ENCODE data around the gene PPP1R26.
"Not testable (repeated sequence)": the region's sequence is repeated elsewhere in the genome, so short reads cannot be mapped to it uniquely, and the experiment has no call there.

PPP1R26 gene

DNA sequence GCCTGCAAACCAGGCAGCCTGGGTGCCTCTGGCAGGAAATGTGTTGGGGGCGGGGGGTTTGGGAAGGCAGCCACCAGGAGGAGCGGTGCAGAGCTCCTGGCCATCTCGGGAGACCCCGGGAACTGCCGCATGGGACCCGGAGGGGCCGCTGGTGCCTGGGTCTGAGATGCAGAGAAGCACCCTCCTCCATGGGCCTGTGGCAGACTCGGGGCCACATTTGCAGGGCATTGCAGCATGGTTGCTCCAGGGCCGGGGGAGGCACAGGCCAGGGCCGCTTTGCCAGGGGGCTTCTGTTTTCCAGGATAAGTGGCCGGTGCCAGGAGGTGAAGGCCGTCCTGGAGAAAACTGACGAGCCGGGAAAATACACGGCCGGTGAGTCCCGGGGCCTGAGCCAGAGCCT, 43.3 kb downstream of the PPP1R26 start:
- FAIRE-seq (no peak), DNase-seq (ENCODE audit: insufficient read length, low spot score) (no peak)
- TF ChIP-seq POLR2A (IDR thresholded peaks at IDR 0.05; ENCODE audit: low read depth, low read length) = no peak

DNA sequence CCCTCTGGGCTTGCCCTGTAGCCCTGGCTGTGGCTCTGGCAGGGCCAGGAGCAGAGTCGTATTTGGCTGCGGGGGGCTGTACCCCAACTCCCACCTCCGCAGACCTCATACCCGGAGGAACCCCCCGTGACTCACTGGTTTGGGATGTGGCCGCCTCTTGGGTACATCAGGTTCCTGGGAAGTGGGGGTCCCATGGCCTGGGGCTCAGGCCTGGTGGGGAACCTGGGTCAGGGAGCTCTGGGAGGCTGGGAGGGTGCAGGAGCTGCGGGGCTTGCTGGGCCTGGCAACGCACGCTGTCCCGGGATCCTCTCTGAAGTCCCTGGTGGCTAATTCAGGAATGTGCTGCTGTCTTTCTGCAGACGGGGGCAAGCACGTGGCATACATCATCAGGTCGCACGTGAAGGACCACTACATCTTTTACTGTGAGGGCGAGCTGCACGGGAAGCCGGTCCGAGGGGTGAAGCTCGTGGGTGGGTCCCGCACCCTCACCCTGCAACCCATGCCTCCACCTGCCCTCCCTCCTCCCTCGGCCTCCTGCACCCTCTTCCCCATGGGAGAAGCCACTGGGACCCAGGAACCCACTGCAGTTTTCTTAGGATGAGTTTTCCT, 44.0 kb downstream of the PPP1R26 start:
- TF ChIP-seq POLR2A (IDR thresholded peaks at IDR 0.05; ENCODE audit: low read depth, low read length) = no peak
- DNase-seq (ENCODE audit: insufficient read length, low spot score) = no peak
- FAIRE-seq = no peak

DNA sequence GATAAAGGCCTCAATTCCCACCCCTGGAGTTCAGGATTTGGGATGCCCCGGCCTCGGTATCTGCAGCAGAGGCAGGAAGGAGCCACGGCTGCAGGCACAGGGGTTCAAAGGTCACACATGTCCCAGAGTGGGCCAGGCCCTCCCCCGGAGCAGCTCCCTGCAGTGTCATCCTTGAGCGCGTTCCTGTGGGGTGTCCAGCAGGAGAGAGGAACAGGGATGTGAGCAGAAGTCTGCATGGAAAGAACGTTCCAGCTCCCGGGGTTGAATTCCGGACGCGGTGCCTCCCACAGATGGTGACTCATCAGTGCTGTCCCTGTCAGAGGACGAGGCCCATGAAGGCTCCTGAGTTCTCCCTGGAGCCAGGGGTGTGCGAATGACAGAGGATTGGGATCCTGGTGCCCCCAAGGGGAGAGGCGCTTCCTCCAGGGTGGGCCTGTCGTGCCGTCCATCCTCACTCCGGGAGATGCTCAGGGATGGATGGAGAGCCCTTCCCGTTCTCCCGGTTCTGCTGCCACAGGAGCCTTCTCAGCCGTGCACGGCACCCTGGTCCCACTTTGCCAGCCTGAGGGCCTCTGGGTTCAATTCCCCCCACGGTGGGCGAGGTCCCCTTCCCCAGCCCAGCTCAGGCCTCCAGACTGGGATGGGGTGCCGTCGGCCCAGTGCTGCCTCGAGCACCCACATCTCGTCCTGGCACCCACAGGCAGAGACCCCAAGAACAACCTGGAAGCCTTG, 44.7 kb downstream of the PPP1R26 start:
- no peak for TF ChIP-seq POLR2A (IDR thresholded peaks at IDR 0.05; ENCODE audit: low read depth, low read length)
- DNase-seq (ENCODE audit: insufficient read length, low spot score) = no peak
- FAIRE-seq = no peak

DNA sequence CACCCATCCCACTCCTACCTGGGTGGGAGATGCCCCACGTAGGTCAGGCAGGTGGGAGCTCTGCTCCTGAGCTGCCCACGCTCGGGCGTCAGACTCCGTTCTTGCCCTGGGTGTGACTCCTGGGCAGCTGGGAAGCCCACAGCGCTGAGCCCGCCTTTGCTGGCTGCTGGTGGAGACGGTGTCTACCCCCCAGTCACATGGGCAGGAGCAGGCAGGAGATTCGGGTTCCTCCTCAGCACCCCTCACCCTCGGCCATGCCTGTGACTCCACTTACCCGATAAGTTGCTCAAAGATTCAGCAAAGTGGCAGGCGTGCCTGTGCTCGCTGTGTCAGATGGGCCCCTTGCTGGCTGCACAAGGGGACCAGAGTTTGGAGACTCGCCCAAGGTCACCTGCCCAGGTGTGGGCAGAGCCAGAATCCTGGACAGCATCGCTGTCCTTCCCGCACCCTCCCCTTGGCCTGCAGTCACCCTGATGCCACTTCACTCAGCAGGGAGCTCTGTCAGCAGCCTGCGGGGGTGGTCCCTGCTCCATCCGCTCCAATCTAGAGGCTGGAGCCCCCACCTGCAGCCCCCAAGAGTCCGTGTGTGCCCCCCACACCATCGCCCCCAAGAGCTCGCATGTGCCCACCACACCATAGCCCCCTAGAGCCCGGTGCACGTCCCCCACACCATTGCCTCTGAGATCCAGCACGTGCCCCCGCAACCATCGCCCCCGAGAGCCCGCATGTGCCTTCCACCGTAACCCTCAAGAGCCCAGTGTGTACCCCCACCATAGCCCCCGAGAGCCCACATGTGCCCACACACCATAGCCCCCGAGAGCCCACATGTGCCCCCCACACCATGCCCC, 45.9 kb downstream of the PPP1R26 start:
- no peak for TF ChIP-seq POLR2A (IDR thresholded peaks at IDR 0.05; ENCODE audit: low read depth, low read length)
- FAIRE-seq (no peak), DNase-seq (ENCODE audit: insufficient read length, low spot score) (no peak)

DNA sequence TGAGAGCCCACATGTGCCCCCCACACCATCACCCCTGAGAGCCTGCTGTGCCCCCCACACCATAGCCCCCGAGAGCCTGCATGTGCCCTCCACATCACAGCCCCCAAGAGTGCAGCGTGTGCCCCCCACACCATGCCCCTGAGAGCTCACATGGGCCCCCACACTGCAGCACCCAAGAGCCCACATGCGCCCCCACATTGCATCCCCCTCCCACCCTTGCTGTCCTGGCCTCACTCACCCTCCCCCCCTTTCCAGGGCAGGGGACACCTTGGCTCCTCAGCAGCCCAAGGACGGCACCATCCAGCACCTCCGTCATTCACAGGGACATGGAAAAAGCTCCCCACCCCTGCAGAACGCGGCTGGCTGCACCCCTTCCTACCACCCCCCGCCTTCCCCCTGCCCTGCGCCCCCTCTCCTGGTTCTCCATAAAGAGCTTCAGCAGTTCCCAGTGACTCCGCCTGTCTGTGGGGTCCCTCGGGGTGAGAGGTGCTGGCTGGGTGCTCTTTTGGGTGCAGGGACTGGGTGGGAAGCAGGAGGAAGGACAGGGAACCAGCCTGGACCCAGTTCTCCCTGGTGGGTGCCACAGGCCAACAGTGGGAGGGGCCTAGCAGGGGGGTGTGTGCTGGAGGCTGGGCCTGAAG, 46.6 kb downstream of the PPP1R26 start:
- no peak for TF ChIP-seq POLR2A (IDR thresholded peaks at IDR 0.05; ENCODE audit: low read depth, low read length)
- FAIRE-seq (no peak), DNase-seq (ENCODE audit: insufficient read length, low spot score) (no peak)

DNA sequence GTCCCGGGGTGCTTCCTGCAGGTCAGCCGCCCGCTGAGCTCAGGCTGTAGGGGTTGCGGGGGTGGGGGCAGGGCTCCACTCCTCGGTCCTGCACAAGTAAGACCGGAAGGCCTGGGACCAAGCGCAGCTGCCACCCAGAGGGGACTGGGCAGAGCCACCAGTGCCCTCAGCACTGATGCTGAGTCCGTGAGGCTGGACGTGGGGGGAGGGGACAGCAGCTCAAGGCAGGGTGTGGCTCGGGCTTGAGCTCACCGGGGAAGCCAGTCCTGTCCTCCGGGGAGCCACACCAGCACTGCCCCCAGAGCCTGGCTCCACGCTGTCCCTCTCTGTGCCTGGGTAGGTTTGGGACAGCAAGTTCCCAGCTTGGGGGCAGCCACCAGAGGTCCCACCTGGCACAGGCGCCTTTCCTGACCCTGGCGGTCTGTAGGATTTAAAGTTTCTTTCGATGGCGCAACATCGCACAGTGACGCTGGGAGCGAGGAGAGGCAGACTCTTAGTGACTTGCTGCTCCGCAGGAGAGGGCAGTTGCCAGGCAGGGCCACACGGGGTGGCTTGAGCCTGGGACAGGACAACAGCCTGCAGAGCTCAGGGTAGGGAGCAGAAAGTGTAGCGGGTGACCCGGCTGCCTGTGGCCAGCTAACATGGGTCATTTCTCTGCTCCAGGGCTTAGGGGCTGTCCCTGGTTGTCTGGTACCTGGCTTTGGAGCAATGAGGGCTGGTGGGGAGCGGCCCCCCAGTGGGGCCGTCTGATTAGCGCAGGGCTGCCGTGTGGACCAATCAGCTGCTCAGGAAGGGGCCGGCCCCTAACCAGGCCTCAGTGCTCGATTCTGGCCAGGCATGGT, 47.4 kb downstream of the PPP1R26 start:
- TF ChIP-seq POLR2A (IDR thresholded peaks at IDR 0.05; ENCODE audit: low read depth, low read length) = no peak
- DNase-seq (ENCODE audit: insufficient read length, low spot score) (no peak), FAIRE-seq (no peak)

DNA sequence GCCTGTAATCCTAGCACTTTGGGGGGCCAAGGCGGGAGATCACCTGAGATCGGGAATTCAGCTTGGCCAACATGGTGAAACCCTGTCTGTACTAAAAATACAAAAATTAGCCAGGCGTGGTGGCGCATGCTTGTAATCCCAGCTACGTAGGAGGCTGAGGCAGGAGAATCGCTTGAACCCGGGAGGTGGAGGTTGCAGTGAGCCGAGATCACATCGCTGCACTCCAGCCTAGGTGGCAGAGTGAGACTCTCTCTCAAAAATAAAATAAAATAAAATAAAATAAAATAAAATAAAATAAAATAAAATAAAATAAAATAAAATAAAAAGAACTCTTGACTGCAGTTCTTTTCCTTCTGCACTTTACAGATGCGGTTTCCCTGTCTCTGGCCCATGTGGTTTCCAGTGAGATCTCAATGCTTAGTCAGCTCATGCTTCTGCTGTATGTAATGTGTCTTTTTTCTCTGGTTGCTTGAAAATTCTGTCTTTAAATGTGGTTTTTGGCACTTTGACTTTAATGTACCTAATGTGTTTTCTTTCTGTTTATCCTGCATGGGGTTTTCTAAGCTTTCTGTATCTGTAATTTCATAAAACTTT, 49.4 kb downstream of the PPP1R26 start:
- FAIRE-seq = not testable (repeated sequence)

DNA sequence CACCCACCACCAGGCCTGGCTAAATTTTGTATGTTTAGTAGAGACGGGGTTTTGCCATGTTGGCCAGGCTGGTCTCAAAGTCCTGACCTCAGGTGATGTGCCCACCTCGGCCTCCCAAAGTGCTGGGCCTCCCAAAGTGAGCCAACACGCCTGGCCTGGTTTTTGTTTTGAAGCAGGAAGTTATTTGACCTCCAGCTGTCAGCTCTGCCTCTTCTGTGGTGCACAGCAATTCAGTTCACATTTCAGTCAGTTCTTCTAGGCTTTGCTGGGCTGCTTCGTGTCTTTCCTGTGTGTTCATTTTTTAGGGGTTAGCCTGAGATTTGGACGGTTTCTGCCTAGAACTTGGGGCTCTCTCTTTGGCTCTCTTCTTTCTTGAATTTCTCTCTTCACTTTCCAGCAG, 50.6 kb downstream of the PPP1R26 start:
- DNase-seq (ENCODE audit: insufficient read length, low spot score) (no peak), FAIRE-seq (no peak)
- TF ChIP-seq POLR2A (IDR thresholded peaks at IDR 0.05; ENCODE audit: low read depth, low read length) = no peak

More for the DNA sequence above, 49.4 kb downstream of the PPP1R26 start:
- not testable (repeated sequence) for DNase-seq (ENCODE audit: insufficient read length, low spot score)

DNA sequence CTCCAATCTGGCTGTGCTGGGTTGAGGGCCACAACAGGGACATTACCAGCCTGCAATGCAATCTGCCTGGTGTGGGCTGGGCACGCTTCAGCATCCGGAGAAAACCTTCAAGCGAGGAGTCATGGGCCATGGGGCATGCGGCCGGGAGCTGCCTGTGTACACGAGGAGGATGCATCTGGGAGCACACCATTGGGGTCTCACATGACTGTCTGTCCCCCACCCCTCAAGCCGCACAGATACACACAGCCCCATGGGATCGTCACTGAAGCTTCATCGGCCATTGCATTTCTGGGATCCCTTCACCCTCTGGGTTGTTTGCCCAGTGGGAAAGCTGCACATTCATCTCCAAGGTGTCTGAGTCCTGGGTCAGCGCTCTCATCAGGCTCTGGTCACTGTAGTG, 51.5 kb downstream of the PPP1R26 start:
- no peak for DNase-seq (ENCODE audit: insufficient read length, low spot score)
- no peak for FAIRE-seq
- TF ChIP-seq POLR2A (IDR thresholded peaks at IDR 0.05; ENCODE audit: low read depth, low read length) = no peak

DNA sequence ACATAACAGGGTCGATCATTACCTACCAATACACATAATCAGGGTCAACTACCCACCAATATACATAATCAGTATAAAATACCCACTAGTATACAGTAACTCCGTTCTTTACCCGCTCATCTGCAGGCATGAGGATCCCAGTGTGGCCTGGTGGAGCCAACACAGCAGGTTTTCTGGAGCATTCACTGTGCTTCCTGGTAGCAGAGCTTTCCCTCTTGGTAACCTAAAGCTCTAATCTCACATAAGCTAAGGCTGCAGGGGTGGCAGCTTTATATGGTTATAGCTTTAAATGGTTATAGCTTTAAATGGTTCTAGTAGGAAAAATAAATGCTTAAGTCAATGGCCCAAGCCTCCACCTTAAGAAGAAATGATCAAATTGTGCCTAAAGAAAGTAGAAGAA, 53.5 kb downstream of the PPP1R26 start:
- DNase-seq (ENCODE audit: insufficient read length, low spot score) = no peak
- TF ChIP-seq POLR2A (IDR thresholded peaks at IDR 0.05; ENCODE audit: low read depth, low read length) = no peak
- no peak for FAIRE-seq

DNA sequence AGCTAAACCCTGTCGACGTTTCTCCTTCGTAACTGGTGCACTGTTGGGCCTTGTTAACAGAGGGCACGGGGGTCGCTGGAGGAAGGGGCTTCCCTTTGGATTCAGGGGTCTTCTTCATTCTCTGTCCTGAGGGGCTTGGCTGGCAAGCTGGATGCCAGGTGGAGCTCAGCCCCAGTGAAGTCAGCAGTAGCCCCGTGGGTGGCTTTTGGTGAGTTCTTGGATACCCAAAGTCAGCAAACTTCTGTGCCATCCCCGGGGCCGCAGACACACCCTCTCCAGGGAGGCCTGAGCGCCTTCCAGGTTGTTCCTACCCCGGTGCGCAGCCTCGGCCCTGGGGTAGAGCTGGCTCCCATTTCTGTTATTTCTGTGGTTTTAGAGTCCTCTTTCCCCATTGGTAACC, 54.1 kb downstream of the PPP1R26 start:
- no peak for TF ChIP-seq POLR2A (IDR thresholded peaks at IDR 0.05; ENCODE audit: low read depth, low read length)
- DNase-seq (ENCODE audit: insufficient read length, low spot score) (no peak), FAIRE-seq (no peak)

DNA sequence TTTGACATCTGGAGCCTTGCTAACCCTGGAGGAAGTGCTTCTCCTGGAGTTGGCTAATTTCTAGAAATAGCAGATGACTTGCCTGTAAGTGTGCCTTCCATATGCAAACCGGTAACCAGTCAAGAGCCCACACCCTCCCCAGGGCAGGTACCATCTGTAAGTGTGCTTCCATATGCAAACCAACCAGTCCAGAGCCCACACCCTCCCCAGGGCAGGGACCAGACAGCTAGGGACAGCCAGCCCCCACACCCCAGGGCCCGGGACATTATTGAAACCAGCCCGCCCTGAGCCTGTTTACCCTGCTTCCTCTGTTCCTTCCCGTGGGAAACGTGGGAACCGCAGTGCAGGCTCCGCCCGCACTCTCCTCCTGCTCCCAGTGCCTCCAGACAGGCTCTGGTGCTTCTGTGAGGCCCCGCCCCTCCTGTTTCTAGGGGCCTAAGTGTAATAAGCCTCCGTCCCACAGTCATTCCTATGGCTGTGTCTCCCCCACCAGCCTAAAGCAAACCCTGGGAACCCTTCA, 54.7 kb downstream of the PPP1R26 start:
- DNase-seq (ENCODE audit: insufficient read length, low spot score); FAIRE-seq: not testable (repeated sequence)

DNA sequence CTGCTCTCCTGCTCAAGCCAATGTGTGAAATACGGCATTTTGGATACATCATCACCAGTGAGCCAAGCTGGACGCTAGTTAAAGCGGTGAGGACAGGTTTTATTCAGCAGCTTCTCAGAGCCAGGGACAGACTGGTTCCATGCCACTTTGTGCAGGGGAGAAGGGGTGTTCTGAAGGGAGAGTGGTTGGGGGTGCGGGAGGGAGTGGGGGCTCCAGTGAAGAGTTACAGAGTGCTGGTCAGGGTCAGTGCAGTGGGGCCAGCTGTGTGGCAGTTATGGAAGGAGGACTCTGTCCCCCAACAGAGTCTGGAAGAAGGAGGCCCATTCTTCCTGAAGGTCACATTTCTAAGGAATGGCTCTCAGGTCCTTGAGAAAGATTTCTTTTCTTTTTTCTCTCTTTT, 55.2 kb downstream of the PPP1R26 start:
- DNase-seq (ENCODE audit: insufficient read length, low spot score); FAIRE-seq: not testable (repeated sequence)

DNA sequence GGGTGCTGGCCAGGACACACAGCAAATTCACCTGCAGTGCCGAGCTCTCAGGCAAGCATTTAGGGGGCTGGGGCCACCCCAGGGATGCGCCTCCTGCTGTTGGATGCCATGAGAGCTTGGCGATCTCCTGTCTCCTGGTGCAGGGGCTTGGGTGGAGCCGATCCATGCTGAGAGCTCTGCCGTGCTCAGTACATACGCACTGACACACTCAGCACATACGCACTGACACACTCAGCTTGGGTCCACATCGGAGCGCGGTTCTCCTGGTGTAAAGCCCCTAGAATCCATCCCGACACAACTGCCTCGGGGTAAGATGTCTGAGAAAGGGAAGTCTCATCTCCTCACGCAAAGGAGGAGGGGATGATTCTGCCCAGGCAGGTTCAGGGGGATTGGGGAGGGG, 56.0 kb downstream of the PPP1R26 start:
- not testable (repeated sequence) for FAIRE-seq; DNase-seq (ENCODE audit: insufficient read length, low spot score)
